ENCODE measurements around the gene LRP1-AS.
"Not testable (repeated sequence)": the region's sequence is repeated elsewhere in the genome, so short reads cannot be mapped to it uniquely, and the experiment has no call there.

Gene LRP1-AS

DNA sequence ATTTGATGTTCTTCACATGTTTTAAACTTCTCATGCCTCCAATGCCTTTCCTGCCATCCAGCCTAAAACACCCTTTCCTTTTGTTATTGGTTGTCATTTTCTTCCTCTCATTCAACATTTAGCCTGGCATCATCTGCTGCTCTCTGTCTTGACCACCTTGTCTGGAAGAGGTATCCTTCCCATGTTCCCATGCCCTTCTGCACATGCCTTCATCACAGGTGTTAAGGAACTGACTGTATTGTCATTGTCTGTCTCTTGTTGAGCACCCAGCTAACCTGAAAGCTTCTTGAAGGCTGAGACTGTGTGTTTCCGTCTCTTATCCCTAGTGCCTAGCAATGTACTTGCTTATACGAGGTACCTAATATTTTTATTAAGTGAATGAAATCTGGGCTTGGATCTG, 23.6 kb downstream of the LRP1-AS start:
- Histone ChIP-seq H3K4me1 (peaks cover 0 to 18% (median 9%) of the 10 kb centered on the region in 4 donors), H3K27ac (no peak overlapping the region), H3K4me3 (no peak overlapping the region), H3K9me3 (no peaks in the 10 kb centered on the region), H3K36me3 (no peaks in the 10 kb centered on the region), H3K27me3 (no peaks in the 10 kb centered on the region)
- DNase-seq: no peak
- intact Hi-C loops (cut with DNase I; ENCODE audit: low total_unique reads): loop anchor here (2.0 to 5.0 kb wide), 2 partner anchors 59 to 328 kb away; no protein-coding TSS in a partner anchor
- TF ChIP-seq, protein P1, sequence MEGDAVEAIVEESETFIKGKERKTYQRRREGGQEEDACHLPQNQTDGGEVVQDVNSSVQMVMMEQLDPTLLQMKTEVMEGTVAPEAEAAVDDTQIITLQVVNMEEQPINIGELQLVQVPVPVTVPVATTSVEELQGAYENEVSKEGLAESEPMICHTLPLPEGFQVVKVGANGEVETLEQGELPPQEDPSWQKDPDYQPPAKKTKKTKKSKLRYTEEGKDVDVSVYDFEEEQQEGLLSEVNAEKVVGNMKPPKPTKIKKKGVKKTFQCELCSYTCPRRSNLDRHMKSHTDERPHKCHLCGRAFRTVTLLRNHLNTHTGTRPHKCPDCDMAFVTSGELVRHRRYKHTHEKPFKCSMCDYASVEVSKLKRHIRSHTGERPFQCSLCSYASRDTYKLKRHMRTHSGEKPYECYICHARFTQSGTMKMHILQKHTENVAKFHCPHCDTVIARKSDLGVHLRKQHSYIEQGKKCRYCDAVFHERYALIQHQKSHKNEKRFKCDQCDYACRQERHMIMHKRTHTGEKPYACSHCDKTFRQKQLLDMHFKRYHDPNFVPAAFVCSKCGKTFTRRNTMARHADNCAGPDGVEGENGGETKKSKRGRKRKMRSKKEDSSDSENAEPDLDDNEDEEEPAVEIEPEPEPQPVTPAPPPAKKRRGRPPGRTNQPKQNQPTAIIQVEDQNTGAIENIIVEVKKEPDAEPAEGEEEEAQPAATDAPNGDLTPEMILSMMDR (IDR thresholded peaks at IDR 0.05): no peak

DNA sequence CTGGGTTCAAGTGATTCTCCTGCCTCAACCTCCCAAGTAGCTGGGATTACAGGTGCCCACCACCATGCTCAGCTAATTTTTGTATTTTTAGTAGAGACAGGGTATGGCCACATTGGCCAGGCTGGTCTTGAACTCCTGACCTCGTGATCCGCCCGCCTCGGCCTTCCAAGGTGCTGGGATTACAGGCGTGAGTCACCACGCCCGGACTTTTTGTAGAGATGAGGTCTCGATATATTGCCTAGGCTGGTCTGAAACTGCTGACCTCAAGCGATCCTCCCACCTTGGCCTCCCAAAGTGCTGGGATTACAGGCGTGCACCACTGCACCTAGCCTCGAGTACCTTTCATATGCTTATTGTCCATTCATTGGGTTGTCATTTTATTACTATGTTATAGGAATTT, 26.7 kb downstream of the LRP1-AS start:
- H3K27me3 ChIP-seq, DNase-seq, H3K9me3 ChIP-seq, H3K36me3 ChIP-seq, H3K4me3 ChIP-seq, H3K27ac ChIP-seq: not testable (repeated sequence)
- peaks cover 0 to 13% (median 2%) of the 10 kb centered on the region in 4 donors for H3K4me1 ChIP-seq
- intact Hi-C loops (cut with DNase I; ENCODE audit: low total_unique reads): loop anchor here (5.0 kb wide), 1 partner anchor 332 kb away; no protein-coding TSS in a partner anchor

DNA sequence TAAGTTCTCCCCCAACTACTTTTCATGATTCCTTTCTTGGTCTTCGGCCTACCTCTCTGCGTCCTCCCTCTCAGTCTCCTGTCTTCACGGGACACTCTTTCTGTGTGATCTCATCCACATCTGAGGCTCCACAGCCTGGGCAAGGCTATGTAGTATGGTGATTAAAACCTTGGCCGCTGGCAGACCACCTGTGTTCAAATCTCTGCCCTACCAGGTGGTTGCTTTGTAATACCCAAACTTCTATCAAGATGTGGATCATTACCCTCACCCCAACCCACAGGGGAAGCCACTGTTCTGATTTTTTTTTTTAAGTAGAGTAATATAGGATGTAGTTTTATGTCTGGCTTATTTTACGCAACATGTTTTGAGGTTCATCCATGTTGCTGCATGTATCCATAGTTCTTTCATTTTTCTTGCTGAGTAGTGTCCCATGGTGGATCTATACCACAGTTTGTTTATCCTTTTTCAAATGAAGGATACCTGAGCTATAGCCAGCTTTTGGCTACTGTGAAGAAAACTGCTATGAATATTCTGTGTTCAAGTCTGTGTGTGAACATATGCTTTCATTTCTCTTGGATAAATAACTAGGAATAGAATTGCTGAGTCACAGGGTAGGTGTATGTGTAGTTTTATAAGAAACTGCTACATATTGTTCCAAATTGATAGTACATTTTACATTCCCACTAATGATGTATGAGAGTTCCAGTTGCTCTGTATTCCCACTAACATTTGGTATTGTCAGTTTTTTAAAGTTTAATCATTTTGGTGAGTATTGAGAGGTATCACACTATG, 27.9 kb downstream of the LRP1-AS start:
- TF ChIP-seq, protein P1 (IDR thresholded peaks at IDR 0.05): no peak
- intact Hi-C loops (cut with DNase I; ENCODE audit: low total_unique reads): loop anchor here (5.0 kb wide), 1 partner anchor 333 kb away; no protein-coding TSS in a partner anchor
- Histone ChIP-seq H3K27me3 (no peaks in the 10 kb centered on the region), H3K4me3 (no peak overlapping the region), H3K9me3 (no peaks in the 10 kb centered on the region), H3K36me3 (no peaks in the 10 kb centered on the region), H3K27ac (peak overlapping the region in 1 of 2 donors; percentile 44), H3K4me1 (peaks cover 0 to 13% (median 2%) of the 10 kb centered on the region in 4 donors)
- no peak for DNase-seq

DNA sequence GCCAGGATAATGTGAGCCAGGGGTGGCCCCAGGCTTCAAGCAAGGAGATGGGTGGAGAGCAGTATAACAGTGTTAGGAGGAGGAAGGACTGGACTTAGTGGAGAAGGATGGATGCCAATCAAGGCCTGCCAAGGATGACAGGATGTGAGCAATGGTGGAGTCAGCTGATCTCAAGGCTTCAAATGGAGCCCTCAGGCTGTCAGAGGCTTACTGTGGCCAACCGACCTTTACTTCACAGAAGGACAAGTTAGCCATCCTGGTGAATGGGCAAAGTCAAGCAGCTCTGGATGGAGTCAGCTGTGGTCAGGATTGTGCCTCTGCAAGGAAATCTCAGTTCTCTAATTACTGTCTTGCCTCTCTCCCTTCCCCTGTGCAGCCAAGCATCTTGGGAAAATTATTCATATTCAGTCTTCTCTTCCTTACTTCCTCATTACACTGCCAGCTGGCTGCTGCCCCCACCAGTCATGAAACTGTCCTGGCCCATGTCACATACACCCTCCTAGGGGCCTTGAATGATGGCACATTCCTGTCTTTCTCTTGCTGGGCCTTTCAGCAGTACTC, 28.6 kb downstream of the LRP1-AS start:
- Histone ChIP-seq H3K27ac (peak overlapping the region in 1 of 2 donors; percentile 44), H3K9me3 (no peaks in the 10 kb centered on the region), H3K4me3 (no peak overlapping the region), H3K4me1 (peaks cover 0 to 13% (median 2%) of the 10 kb centered on the region in 4 donors), H3K27me3 (no peaks in the 10 kb centered on the region), H3K36me3 (no peaks in the 10 kb centered on the region)
- DNase-seq: no peak
- TF ChIP-seq, protein P1 (IDR thresholded peaks at IDR 0.05): no peak
- intact Hi-C loops (cut with DNase I; ENCODE audit: low total_unique reads): no loop called here

DNA sequence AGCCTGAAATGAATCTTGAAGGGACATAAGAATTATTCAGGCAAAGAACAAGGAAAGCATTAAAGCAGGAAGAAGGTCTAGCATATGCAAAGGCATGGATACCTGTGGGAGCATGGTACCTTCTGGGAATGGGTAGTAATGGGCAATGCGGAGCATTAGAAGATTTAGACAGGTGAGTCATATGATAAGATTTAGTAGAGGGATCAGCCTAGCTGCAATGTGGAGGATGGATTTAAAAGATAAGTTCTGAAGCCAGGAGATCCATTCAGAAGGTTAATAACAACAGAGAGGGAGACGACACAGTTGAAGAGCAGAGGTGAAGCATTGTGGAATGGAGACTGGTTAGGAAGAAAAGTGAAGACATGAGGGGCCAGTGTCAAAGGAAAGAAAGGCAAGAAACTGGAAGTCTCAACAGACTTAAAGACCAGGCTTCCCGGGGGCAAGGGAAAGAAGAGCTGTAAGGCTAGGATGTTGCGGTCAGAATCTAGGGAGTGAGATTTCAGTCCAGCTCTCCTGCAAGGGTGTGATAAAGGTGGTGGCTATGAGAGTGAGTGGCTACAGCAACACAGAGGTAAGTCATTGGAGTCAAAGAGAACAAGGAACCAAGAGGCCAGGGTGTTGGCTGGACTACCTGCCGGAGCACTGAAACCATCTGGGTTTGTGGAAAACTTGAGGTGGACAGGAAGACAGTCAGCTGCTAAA, 30.7 kb downstream of the LRP1-AS start:
- no peak overlapping the region for H3K4me3 ChIP-seq
- H3K9me3 ChIP-seq: no peaks in the 10 kb centered on the region
- no peaks in the 10 kb centered on the region for H3K36me3 ChIP-seq
- no peak for DNase-seq
- intact Hi-C loops (cut with DNase I; ENCODE audit: low total_unique reads): no loop called here
- no peak overlapping the region for H3K27ac ChIP-seq
- H3K27me3 ChIP-seq: no peaks in the 10 kb centered on the region
- TF ChIP-seq, protein P1 (IDR thresholded peaks at IDR 0.05): no peak
- peaks cover 4 to 20% (median 10%) of the 10 kb centered on the region in 4 donors for H3K4me1 ChIP-seq
